ENCODE data around the gene FAF1. TPM values are rescaled to one million over a fixed set of nuclear protein-coding genes. Genes with fewer than 3 reads are reported as not detected.

The FAF1 gene
- total RNA-seq, 1 experiment from 2014 or later: 73.2 TPM

DNA sequence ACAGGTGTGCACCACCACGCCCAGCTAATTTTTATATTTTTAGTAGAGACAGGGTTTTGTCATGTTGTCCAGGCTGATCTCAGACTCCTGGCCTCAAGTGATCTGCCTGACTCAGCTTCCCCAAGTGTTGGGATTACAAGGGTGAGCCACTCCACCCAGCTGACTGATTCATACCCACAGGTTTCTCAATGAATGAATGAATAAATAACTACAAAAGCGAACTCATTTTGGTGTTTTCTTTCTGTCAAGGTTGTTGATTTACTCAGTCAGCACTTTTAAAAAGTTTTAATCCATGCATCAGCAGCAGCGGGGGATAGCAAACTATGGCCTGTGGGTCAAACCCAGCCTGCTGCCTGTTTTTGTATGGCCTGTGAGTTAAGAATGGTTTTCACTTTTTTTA lies 217.5 kb downstream of the FAF1 start:
- RAD21 ChIA-PET (ENCODE audit: low non-redundant PET in 1 of 2, low total read pairs in 2 of 2, uncharacterized antibody in 2 of 2, unreplicated experiment in 2 of 2): interaction anchor here in 1 of 2 experiments (0.6 kb wide), 1 partner anchor 301 kb away, joined by 3 read pairs; no protein-coding TSS in a partner anchor
- Histone ChIP-seq H4K20me1 (ENCODE audit: insufficient read depth) (no peaks in the 10 kb centered on the region), H2AFZ (ENCODE audit: low read depth, low read length, poor library complexity, severe bottlenecking) (no peak overlapping the region), H3K36me3 (ENCODE audit: control insufficient read depth in 1 of 2, insufficient read depth in 2 of 2, low read length in 2 of 2) (no peaks in the 10 kb centered on the region), H3K4me3 (replicated peaks in 1 of 2; ENCODE audit: low read depth in 1 of 2, low read length in 2 of 2) (no peak overlapping the region), H3K4me1 (ENCODE audit: control insufficient read depth in 1 of 2, insufficient read depth in 2 of 2, low read length in 2 of 2) (no peaks in the 10 kb centered on the region), H3K79me2 (ENCODE audit: insufficient read depth, low read length) (no peaks in the 10 kb centered on the region), H3K9me2 (ENCODE audit: insufficient read depth) (no peaks in the 10 kb centered on the region), H3K9ac (ENCODE audit: low read length) (no peak overlapping the region), H3K9me3 (ENCODE audit: control insufficient read depth in 1 of 2, insufficient read depth in 1 of 2, low read depth in 1 of 2, low read length in 2 of 2) (no peaks in the 10 kb centered on the region), H3K27ac (ENCODE audit: low read depth, low read length) (no peak overlapping the region), H3K4me2 (ENCODE audit: low read length) (no peak overlapping the region), H3K27me3 (ENCODE audit: insufficient read depth, low read length) (no peaks in the 10 kb centered on the region)
- intact Hi-C loops (cut with micrococcal nuclease): no loop called here
- DNase-seq (ENCODE audit: low read depth, low spot score) (no peak), ATAC-seq (no peak)
- CTCF ChIA-PET: no interaction called here
- POLR2A ChIA-PET: no interaction called here
- TF ChIP-seq SIN3A (IDR thresholded peaks at IDR 0.05; ENCODE audit: low read depth): no peak
- no peak for TF ChIP-seq EGR1 (IDR thresholded peaks at IDR 0.05; ENCODE audit: low read depth)
- TF ChIP-seq, protein P1, sequence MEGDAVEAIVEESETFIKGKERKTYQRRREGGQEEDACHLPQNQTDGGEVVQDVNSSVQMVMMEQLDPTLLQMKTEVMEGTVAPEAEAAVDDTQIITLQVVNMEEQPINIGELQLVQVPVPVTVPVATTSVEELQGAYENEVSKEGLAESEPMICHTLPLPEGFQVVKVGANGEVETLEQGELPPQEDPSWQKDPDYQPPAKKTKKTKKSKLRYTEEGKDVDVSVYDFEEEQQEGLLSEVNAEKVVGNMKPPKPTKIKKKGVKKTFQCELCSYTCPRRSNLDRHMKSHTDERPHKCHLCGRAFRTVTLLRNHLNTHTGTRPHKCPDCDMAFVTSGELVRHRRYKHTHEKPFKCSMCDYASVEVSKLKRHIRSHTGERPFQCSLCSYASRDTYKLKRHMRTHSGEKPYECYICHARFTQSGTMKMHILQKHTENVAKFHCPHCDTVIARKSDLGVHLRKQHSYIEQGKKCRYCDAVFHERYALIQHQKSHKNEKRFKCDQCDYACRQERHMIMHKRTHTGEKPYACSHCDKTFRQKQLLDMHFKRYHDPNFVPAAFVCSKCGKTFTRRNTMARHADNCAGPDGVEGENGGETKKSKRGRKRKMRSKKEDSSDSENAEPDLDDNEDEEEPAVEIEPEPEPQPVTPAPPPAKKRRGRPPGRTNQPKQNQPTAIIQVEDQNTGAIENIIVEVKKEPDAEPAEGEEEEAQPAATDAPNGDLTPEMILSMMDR (IDR thresholded peaks at IDR 0.05 in 2 of 3, conservative IDR thresholded peaks at IDR 0.05 in 1 of 3; ENCODE audit: borderline replicate concordance in 1 of 3, insufficient read depth in 1 of 3, low read depth in 2 of 3, low read length in 2 of 3): no peak
- TF ChIP-seq YY1 (IDR thresholded peaks at IDR 0.05; ENCODE audit: extremely low read depth, insufficient replicate concordance, low read depth, low read length): no peak
- TF ChIP-seq JUND (IDR thresholded peaks at IDR 0.05): no peak
- TF ChIP-seq FOSL1 (IDR thresholded peaks at IDR 0.05; ENCODE audit: low read depth): no peak
- TF ChIP-seq TCF7L2 (IDR thresholded peaks at IDR 0.05; ENCODE audit: borderline replicate concordance, extremely low read depth, insufficient read depth, insufficient read length): no peak
- TF ChIP-seq ZFX (IDR thresholded peaks at IDR 0.05): no peak
- TF ChIP-seq SP1 (IDR thresholded peaks at IDR 0.05; ENCODE audit: low read depth): no peak
- no peak for TF ChIP-seq ZNF274 (IDR thresholded peaks at IDR 0.05; ENCODE audit: low read depth, low read length)
- TF ChIP-seq, protein P2, sequence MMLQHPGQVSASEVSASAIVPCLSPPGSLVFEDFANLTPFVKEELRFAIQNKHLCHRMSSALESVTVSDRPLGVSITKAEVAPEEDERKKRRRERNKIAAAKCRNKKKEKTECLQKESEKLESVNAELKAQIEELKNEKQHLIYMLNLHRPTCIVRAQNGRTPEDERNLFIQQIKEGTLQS (IDR thresholded peaks at IDR 0.05): no peak
- TF ChIP-seq POLR2AphosphoS5 (IDR thresholded peaks at IDR 0.05; ENCODE audit: low read depth, low read length): no peak
- TF ChIP-seq POLR2A (IDR thresholded peaks at IDR 0.05; ENCODE audit: borderline replicate concordance, extremely low read depth, insufficient read depth, insufficient read length): no peak
- TF ChIP-seq CEBPB (IDR thresholded peaks at IDR 0.05; ENCODE audit: low read depth): no peak
- no peak for TF ChIP-seq ELF1 (IDR thresholded peaks at IDR 0.05; ENCODE audit: borderline replicate concordance, low read depth)
- BruUV-seq (replicated peaks): no TSS peak
